Peyer's patch (tissue), 4 donors: ENCODE results near the gene WWOX.

Source experiments
- POLR2A ChIP-seq, 2 donors: fragments of 450-650 bp; IDR thresholded peaks; one replicate each; pipeline ENCODE4 v1.5.1; 2017; ENCODE audit warnings: antibody characterized with exemption in 2 of 2, mild to moderate bottlenecking in 2 of 2, moderate library complexity in 2 of 2
- TF ChIP-seq, protein P1 (sequence below), 6 experiments: fragments of 450-650 bp in 4 of 6; fragments of 200-600 bp in 2 of 6; sonication (generic) in 1 of 6; IDR thresholded peaks; one replicate each; pipeline ENCODE4 v1.5.1; 2017 to 2019; ENCODE audit warnings: antibody characterized with exemption in 6 of 6, mild to moderate bottlenecking in 3 of 6, moderate library complexity in 1 of 6

DNA sequence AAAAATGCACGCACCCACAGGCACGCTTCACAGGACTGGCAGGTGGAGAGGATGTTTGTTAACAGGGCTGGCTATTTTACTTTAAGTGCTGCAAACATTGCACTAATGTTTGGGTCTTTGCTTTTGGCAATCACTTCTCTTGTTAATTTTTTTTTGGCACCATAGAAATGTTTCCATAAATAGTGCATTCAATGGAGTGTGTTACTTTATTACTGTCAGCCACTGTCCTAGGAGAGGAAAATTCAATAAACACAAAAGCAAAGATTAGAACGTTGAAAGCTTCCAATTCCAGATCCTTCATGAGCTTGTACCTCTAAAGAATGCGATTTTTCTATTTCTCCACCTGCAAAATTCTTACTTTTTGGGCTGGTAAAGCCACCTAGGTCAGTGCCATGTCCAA is 743.5 kb downstream of the WWOX start:
- TF ChIP-seq, protein P1, sequence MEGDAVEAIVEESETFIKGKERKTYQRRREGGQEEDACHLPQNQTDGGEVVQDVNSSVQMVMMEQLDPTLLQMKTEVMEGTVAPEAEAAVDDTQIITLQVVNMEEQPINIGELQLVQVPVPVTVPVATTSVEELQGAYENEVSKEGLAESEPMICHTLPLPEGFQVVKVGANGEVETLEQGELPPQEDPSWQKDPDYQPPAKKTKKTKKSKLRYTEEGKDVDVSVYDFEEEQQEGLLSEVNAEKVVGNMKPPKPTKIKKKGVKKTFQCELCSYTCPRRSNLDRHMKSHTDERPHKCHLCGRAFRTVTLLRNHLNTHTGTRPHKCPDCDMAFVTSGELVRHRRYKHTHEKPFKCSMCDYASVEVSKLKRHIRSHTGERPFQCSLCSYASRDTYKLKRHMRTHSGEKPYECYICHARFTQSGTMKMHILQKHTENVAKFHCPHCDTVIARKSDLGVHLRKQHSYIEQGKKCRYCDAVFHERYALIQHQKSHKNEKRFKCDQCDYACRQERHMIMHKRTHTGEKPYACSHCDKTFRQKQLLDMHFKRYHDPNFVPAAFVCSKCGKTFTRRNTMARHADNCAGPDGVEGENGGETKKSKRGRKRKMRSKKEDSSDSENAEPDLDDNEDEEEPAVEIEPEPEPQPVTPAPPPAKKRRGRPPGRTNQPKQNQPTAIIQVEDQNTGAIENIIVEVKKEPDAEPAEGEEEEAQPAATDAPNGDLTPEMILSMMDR (IDR thresholded peaks at IDR 0.05): no peak
- TF ChIP-seq POLR2A (IDR thresholded peaks at IDR 0.05): no peak
